ENCODE measurements around the gene DNAJB1.

DNA sequence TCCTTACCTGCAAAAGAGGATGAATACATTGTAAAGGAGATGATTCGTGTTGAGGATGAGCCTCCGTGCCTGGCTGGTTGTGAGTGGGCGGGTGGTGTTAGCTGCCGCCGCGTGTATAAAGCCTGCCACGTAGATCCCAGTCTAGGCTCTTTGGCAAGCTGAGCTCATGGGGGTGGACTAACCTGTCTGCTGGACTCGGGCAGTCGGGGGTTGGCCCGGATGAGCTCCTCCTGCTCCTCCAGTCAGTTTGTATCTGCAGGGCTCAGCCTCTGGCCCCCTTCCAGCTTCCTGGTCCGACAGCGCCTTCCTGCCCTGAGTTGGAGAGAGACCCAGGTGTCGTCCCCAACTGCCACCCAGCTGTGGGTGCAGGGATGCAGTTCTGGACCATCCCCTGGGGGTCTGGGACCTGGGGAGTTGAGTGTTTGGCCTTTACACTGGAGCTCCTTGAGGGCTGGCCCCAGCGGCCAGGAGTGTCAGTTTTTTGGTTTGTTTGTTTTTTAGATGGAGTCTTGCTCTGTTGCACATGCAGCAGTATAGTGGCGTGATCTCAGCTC lies 32.1 kb upstream of the DNAJB1 start:
- TF ChIP-seq FOXM1 (IDR thresholded peaks at IDR 0.05; ENCODE audit: borderline replicate concordance): no peak
- TF ChIP-seq L3MBTL2 (conservative IDR thresholded peaks at IDR 0.05): no peak
- TF ChIP-seq SUZ12 (IDR thresholded peaks at IDR 0.05): no peak
- no peak for TF ChIP-seq BHLHE40 (IDR thresholded peaks at IDR 0.05; ENCODE audit: borderline replicate concordance)
- no peak for TF ChIP-seq SP1 (IDR thresholded peaks at IDR 0.05)
- TF ChIP-seq ELF4 (IDR thresholded peaks at IDR 0.05): no peak
- TF ChIP-seq HDGF (IDR thresholded peaks at IDR 0.05; ENCODE audit: borderline replicate concordance): no peak

All from HEK293T (cell line).